GM18861 (cell line): ENCODE measurements around the gene FAM76B.
"Not testable (repeated sequence)": the region's sequence is repeated elsewhere in the genome, so short reads cannot be mapped to it uniquely, and the experiment has no call there.

Experiments
- ATAC-seq: cut with Tn5 transposase; IDR thresholded peaks from one replicate; pipeline ENCODE4 v1.9.1; 2021; ENCODE audit not compliant: unreplicated experiment

FAM76B gene

GRCh38 chr11:95789506-95790122, at the start of gene FAM76B:
Gene FAM76B, minus strand, starts transcription at chr11:95789782. Its CDS starts 304 bp downstream, at chr11:95789478.
- ATAC-seq: peak; percentile 63

- ATAC-seq: peak; percentile 81
Measured at GRCh38 chr11:95835768-95836488, 46.3 kb upstream of the FAM76B start.

- ATAC-seq: no peak
Measured at GRCh38 chr11:95835351-95835750, 45.8 kb upstream of the FAM76B start.

DNA sequence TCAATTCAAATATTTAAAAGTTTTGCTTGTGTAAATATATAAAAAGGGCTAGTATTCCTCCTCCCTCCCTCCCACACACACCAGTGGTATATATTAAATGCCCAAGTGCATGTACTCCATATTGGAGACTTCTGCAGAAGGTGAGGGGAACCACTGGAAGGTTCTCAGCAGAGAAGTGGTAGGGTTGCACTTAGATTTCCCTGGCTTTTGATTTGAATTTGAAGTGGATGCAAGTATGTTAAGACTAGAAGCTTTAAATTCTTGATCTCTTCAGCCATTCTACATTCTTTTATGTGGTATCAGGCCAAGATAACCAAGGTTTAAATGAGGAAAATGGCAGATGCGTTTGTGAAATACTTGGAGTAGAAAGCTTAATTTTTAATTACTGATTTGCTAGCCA, 43.8 kb upstream of the FAM76B start:
- ATAC-seq: no peak

- ATAC-seq: no peak
Measured at GRCh38 chr11:95832763-95833162, 43.2 kb upstream of the FAM76B start.

- no peak for ATAC-seq
Measured at GRCh38 chr11:95831198-95831883, 41.8 kb upstream of the FAM76B start.

DNA sequence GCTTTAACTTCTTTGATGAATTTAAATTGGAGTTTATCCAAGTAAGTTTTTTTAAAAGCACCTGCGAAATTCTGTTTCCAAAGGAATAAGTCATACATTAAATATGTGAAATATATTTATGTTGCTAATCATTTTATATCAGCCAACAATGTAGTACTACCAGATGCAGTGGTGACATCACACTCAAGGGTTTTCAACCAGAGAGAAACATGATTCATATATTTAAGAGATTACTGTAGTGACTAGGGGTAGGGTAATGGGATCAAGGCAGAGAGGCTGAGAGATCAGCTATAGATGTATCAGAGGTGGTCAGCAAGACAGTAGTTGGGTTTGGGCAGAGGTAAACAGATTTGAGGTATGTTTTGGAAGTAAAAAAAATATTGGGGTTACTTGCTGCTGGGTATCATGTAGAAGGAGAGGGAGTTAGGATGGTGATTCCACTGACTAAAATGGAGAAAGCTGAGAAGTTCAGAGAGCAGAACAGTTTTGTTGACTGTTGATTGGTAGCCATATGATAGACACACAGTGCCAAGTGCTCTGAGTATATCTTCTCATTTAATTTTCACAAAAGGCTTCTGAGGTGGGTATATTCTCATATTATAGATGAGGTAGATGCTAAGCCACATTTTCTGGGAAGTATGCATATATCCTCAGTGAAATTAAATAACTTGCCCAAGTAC, 40.1 kb upstream of the FAM76B start:
- ATAC-seq: no peak

DNA sequence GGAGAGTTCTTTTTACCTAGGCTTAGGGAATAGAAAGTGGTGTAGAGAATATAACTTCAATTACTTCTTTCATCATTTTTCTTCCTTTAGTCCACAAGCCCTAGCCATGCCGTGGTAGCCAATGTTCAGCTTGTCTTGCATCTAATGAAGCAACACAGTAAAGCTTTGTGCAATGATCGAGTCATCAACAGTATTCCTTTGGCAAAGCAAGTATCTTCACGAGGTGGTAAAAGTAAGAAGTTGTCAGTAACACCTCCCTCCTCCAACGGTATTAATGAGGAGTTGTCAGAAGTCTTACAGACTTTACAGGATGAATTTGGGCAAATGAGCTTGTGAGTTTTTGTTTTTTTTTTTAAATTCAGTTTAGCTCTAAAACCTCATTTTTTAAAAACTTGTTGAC, 38.1 kb upstream of the FAM76B start:
- no peak for ATAC-seq

- ATAC-seq: no peak
Measured at GRCh38 chr11:95821640-95822039, 32.1 kb upstream of the FAM76B start.

DNA sequence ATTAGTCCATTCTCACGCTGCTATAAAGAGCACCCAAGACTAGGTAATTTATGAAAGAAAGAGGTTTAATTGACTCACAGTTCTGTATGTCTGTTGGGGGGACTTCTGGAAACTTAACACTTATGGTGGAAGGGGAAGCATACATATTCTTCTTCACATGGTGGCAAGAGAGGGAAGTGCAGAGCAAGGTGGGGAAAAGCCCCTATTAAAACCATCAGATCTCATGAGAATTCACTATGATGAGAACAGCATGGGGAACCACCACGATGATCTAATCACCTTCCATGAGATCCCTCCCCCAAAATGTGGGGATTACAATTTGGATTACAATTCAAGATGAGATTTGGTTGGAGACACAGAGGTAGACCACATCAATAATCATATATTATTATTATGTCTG, 26.5 kb upstream of the FAM76B start:
- peak; percentile 48 for ATAC-seq

GRCh38 chr11:95811052-95811451, 21.5 kb upstream of the FAM76B start:
- not testable (repeated sequence) for ATAC-seq

DNA sequence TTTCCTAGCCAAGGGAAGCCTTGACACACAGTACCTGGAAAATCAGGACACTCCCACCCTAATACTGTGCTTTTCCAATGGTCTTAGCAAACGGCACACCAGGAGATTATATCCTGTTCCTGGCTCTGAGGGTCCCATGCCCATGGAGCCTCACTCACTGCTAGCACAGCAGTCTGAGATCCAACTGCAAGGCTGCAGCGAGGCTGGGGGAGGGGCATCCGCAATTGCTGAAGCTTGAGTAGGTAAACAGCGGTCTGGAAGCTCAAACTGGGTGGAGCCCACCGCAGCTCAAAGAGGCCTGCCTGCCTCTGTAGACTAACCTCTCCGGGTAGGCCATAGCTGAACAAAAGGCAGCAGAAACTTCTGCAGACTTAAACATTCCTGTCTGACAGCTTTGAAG, 16.9 kb upstream of the FAM76B start:
- ATAC-seq: not testable (repeated sequence)

GRCh38 chr11:95805869-95806268, 16.3 kb upstream of the FAM76B start:
- no peak for ATAC-seq

DNA sequence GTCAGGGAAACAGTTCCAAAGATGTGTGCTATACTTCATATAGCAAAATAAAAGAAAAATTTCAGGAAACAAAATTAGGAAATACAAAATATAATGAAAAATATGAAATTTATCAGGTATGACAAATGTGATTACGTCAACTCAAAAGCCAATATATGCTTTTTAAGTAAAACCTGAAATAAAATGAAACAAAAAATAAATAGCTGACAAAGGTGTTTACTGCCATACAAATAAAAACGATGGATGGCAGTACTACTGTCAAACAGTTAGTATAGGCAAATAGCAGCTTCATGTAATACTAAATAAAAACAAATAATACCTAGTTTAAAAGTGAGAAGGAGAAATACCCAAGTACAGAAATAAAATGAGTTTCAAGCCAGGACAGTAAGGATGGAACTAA, 14.4 kb upstream of the FAM76B start:
- ATAC-seq: no peak

- no peak for ATAC-seq
Measured at GRCh38 chr11:95802806-95803205, 13.2 kb upstream of the FAM76B start.

DNA sequence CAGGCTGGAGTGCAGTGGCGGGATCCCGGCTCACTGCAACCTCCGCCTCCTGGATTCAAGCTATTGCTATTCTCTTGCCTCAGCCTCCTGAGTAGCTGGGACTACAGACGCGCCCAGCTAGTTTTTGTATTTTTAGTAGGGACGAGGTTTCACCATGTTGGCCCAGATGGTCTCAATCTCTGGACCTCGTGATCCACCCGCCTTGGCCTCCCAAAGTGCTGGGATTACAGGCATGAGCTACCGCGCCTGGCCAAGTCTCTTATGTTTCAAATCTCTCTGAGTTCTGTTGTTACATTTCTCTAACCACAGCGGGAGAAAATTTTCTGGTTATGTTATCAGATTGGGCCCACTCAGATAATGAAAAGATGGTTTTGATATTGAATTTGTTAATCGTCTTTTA, 10.9 kb upstream of the FAM76B start:
- no peak for ATAC-seq

GRCh38 chr11:95799546-95799945, 10.0 kb upstream of the FAM76B start:
- no peak for ATAC-seq

- no peak for ATAC-seq
Measured at GRCh38 chr11:95796501-95796900, 6.9 kb upstream of the FAM76B start.

GRCh38 chr11:95795627-95796295, 6.2 kb upstream of the FAM76B start:
- no peak for ATAC-seq

DNA sequence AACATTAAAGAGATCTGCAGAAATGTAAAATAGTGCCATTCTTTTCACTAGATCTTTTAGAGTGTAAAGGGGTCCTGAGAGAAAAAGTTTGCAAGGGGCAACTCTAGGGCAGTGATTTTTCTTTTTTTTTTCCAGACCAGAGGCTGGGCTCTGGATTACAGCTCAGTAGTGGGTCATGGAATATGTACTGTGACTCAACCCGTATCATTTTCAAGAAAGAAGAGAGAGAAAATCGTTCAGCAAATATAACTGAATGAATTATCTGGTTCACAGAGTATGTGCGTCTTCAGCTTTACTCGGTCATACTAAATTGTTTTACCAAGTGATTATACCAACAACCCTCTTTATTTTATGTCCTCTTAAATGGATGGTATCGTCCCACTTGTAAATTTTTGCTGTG, 4.5 kb upstream of the FAM76B start:
- no peak for ATAC-seq

DNA sequence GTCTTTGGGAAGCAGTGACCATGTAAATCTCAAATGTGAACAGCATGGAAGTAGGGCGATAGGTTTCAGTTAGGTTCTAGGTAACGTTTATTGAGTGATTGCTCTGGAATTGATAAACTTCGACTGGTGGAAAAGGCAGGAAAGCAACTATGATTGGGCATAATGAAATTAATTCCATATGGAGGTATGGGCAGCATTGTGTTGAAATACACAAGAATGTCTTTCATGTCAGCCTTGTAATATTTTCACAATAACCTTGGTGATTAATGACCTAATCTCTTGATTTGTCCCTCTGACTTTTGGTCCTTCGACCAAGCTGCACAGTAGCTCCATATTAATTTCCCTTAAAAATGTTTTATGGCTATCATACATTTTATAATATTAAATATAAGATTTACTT, 3.5 kb upstream of the FAM76B start:
- no peak for ATAC-seq
